Muscle of leg (tissue), 11 donors: Measurements from ENCODE around the gene KCNJ6. TPM values are rescaled to one million over a fixed set of nuclear protein-coding genes. Genes with fewer than 3 reads are reported as not detected.
"Not testable (repeated sequence)": the region's sequence is repeated elsewhere in the genome, so short reads cannot be mapped to it uniquely, and the experiment has no call there.

Experiments
- DNase-seq: peaks from one replicate; pipeline ENCODE4 v3.0.0; 2013
- H3K27ac ChIP-seq: one replicate; pipeline ENCODE4 v1.5.1; 2013; ENCODE audit warnings: mild to moderate bottlenecking, low read length, control low read depth
- H3K27me3 ChIP-seq: one replicate; pipeline ENCODE4 v1.6.1; 2013; ENCODE audit warnings: low read length; ENCODE audit not compliant: control insufficient read depth, insufficient read depth
- H3K36me3 ChIP-seq: one replicate; pipeline ENCODE4 v1.6.1; 2013; ENCODE audit warnings: low read length; ENCODE audit not compliant: control insufficient read depth, insufficient read depth
- H3K4me1 ChIP-seq: one replicate; pipeline ENCODE4 v1.6.1; 2013; ENCODE audit warnings: low read length; ENCODE audit not compliant: control insufficient read depth, insufficient read depth
- H3K4me3 ChIP-seq: one replicate; pipeline ENCODE4 v1.5.1; 2013; ENCODE audit warnings: low read length, control low read depth
- H3K9me3 ChIP-seq: replicated peaks from 2 replicates; pipeline ENCODE4 v1.6.1; 2013; ENCODE audit warnings: low read depth, low read length; ENCODE audit not compliant: control insufficient read depth
- WGBS: methylation state at CpG from one replicate; pipeline ENCODE4 v1.1.5; 2013; ENCODE audit warnings: missing lambda C conversion rate; ENCODE audit not compliant: insufficient coverage; 5-methylcytosine and 5-hydroxymethylcytosine counted together
- polyA plus RNA-seq, 8 donors: library from polyadenylated mRNA; unstranded; fragments of 120-200 nt; gene quantifications; one replicate each; pipeline versions ENCODE4 v1.2.1 to v1.2.3, GENCODE V29; 2013; ENCODE audit warnings: inconsistent platforms in 1 of 8, low replicate concordance in 1 of 8; ENCODE audit not compliant: insufficient read length in 8 of 8, insufficient read depth in 1 of 8
- total RNA-seq: library from RNA; stranded (reverse); fragments of 120-200 nt; gene quantifications from one replicate; pipeline ENCODE4 v1.2.4, GENCODE V29; 2013

KCNJ6 gene
- total and polyA plus RNA-seq, 9 donors = 0.81 to 2.1 (median 1.2) TPM

GRCh38 chr21:37601915-37602314 lies 314.3 kb downstream of the KCNJ6 start:
- no peak overlapping the region for H3K27ac ChIP-seq
- no peaks in the 10 kb centered on the region for H3K36me3 ChIP-seq
- no peaks in the 10 kb centered on the region for H3K27me3 ChIP-seq
- DNase-seq = no peak
- H3K9me3 ChIP-seq = no peaks in the 10 kb centered on the region
- no peak overlapping the region for H3K4me3 ChIP-seq
- 89% methylated on average over 5 of the region's 5 CpGs for WGBS
- peaks cover 6% of the 10 kb centered on the region for H3K4me1 ChIP-seq

- 94% methylated on average over 2 of the region's 3 CpGs for WGBS
- no peak for DNase-seq
- H3K36me3 ChIP-seq = no peaks in the 10 kb centered on the region
Observed at GRCh38 chr21:37601027-37601426, 315.2 kb downstream of the KCNJ6 start.

GRCh38 chr21:37595944-37596343 lies 320.3 kb downstream of the KCNJ6 start:
- H3K27me3 ChIP-seq = no peaks in the 10 kb centered on the region
- H3K4me1 ChIP-seq = peaks cover 3% of the 10 kb centered on the region
- WGBS = 91% methylated on average over 8 of the region's 8 CpGs
- H3K9me3 ChIP-seq = no peaks in the 10 kb centered on the region
- H3K27ac ChIP-seq = no peak overlapping the region
- no peak overlapping the region for H3K4me3 ChIP-seq
- DNase-seq = no peak
- H3K36me3 ChIP-seq = no peaks in the 10 kb centered on the region

More at GRCh38 chr21:37601027-37601426, 315.2 kb downstream of the KCNJ6 start:
- Histone ChIP-seq H3K27me3 (no peaks in the 10 kb centered on the region), H3K27ac (no peak overlapping the region), H3K4me3 (no peak overlapping the region), H3K9me3 (no peaks in the 10 kb centered on the region), H3K4me1 (no peaks in the 10 kb centered on the region)

GRCh38 chr21:37594472-37594951 lies 321.7 kb downstream of the KCNJ6 start:
- Histone ChIP-seq H3K9me3 (no peaks in the 10 kb centered on the region), H3K4me1 (peaks cover 3% of the 10 kb centered on the region), H3K27ac (no peak overlapping the region), H3K27me3 (no peaks in the 10 kb centered on the region), H3K36me3 (no peaks in the 10 kb centered on the region), H3K4me3 (no peak overlapping the region)
- WGBS = 67% methylated on average over 5 of the region's 15 CpGs
- DNase-seq = no peak

GRCh38 chr21:37593740-37594471 lies 322.4 kb downstream of the KCNJ6 start:
- peaks cover 3% of the 10 kb centered on the region for H3K4me1 ChIP-seq
- no peaks in the 10 kb centered on the region for H3K36me3 ChIP-seq
- 57% methylated on average over 15 of the region's 19 CpGs for WGBS
- H3K27ac ChIP-seq = no peak overlapping the region
- no peaks in the 10 kb centered on the region for H3K27me3 ChIP-seq
- DNase-seq = no peak
- H3K9me3 ChIP-seq = no peaks in the 10 kb centered on the region
- no peak overlapping the region for H3K4me3 ChIP-seq

GRCh38 chr21:37593015-37593414 lies 323.2 kb downstream of the KCNJ6 start:
- H3K27ac ChIP-seq = no peak overlapping the region
- no peak for DNase-seq
- H3K4me3 ChIP-seq = no peak overlapping the region
- no peaks in the 10 kb centered on the region for H3K9me3 ChIP-seq
- no peaks in the 10 kb centered on the region for H3K27me3 ChIP-seq
- H3K4me1 ChIP-seq = peaks cover 3% of the 10 kb centered on the region
- 51% methylated on average over 5 of the region's 5 CpGs for WGBS
- no peaks in the 10 kb centered on the region for H3K36me3 ChIP-seq

GRCh38 chr21:37592496-37592895 lies 323.8 kb downstream of the KCNJ6 start:
- H3K4me3 ChIP-seq = no peak overlapping the region
- no peaks in the 10 kb centered on the region for H3K27me3 ChIP-seq
- peaks cover 3% of the 10 kb centered on the region for H3K4me1 ChIP-seq
- no peaks in the 10 kb centered on the region for H3K36me3 ChIP-seq
- WGBS = 52% methylated on average over 2 of the region's 4 CpGs
- peak overlapping the region; percentile 42 for H3K27ac ChIP-seq
- no peak for DNase-seq
- H3K9me3 ChIP-seq = no peaks in the 10 kb centered on the region

- H3K4me3 ChIP-seq, H3K4me1 ChIP-seq, H3K36me3 ChIP-seq, H3K9me3 ChIP-seq, DNase-seq, H3K27ac ChIP-seq, H3K27me3 ChIP-seq: not testable (repeated sequence)
- WGBS = 88% methylated on average over 9 of the region's 12 CpGs
Observed at GRCh38 chr21:37591994-37592393, 324.3 kb downstream of the KCNJ6 start.

GRCh38 chr21:37590836-37591235 lies 325.4 kb downstream of the KCNJ6 start:
- H3K4me3 ChIP-seq, DNase-seq, H3K27ac ChIP-seq, H3K36me3 ChIP-seq, H3K27me3 ChIP-seq, H3K9me3 ChIP-seq, H3K4me1 ChIP-seq: not testable (repeated sequence)
- WGBS = 40% methylated on average over 6 of the region's 8 CpGs

- 78% methylated on average over 2 of the region's 8 CpGs for WGBS
- H3K36me3 ChIP-seq, H3K4me1 ChIP-seq, H3K9me3 ChIP-seq, H3K27me3 ChIP-seq, H3K4me3 ChIP-seq, DNase-seq, H3K27ac ChIP-seq: not testable (repeated sequence)
Observed at GRCh38 chr21:37588644-37589043, 327.6 kb downstream of the KCNJ6 start.
